ENCODE results near the gene ABHD16A.
"Not testable (repeated sequence)": the region's sequence is repeated elsewhere in the genome, so short reads cannot be mapped to it uniquely, and the experiment has no call there.

The ABHD16A gene

DNA sequence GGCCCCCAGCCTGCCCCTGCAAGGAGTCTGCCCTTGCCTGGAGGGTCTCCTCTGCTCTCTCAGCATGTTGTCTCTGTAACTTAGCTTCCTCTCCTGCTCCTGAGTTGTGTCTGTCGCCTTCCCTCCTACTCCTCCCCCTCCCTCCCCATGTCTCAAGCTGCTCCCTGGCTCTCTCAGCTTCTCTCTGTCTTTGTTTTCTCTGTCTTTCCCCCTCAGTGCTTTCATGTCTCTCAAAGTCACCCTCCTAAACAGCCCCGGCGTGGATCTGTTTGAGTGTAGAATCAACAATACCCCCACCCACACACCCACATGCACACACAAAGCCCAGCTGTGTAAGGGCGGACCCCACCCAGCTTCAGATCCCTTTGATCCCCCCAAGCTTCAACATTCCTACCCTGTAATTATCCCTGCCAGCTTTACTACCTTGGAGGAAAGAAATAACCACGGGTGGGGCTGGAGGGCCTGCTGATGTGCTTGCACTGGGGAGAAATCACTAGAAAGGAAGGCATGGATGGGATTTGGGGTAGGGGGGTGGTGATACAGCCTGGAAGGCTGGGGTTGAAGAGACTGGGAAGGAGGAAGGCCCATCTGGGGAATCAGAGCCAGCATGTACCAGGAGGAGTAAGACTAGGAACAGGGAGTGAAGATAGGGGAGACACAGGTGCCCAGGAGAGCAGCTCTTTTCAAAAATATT lies 11.0 kb upstream of the ABHD16A start:
- in situ Hi-C loops (cut with HindIII; ENCODE audit: low sequenced_read_pairs), result no loop called here
- TF ChIP-seq CTCF (IDR thresholded peaks at IDR 0.05; ENCODE audit: low read depth, low read length, missing control alignments), result no peak
- no peak for DNase-seq (ENCODE audit: low read depth)

GRCh38 chr6:31713465-31713864 lies 10.3 kb upstream of the ABHD16A start:
- in situ Hi-C loops (cut with HindIII; ENCODE audit: low sequenced_read_pairs), result no loop called here
- no peak for TF ChIP-seq CTCF (IDR thresholded peaks at IDR 0.05; ENCODE audit: low read depth, low read length, missing control alignments)
- DNase-seq (ENCODE audit: low read depth), result no peak
- no peak overlapping the region for H3K4me3 ChIP-seq (ENCODE audit: low read depth, low read length)

More for the DNA sequence above, 11.0 kb upstream of the ABHD16A start:
- H3K4me3 ChIP-seq (ENCODE audit: low read depth, low read length), result no peak overlapping the region

DNA sequence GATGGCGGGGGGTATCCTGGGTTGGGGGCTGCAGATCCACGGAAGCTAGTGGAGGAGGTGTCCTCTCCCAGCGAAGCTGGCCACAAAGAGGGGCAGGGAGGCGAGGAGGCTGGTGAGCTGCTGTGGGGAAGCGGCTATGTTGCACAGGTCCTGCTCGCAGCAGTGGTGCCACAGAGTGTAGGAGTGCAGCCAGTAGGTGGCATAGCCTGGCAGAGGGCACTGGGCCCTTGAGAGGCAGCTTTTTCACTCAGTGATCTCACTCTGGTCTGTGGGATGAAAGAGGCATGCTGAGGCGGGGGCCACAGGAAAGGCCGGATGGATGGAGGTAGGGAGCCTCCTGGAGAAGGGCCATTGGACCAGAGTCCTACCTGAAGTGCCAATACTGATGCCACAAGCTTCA lies 9.2 kb upstream of the ABHD16A start:
- H3K4me3 ChIP-seq (ENCODE audit: low read depth, low read length), result no peak overlapping the region
- no peak for TF ChIP-seq CTCF (IDR thresholded peaks at IDR 0.05; ENCODE audit: low read depth, low read length, missing control alignments)
- no peak for DNase-seq (ENCODE audit: low read depth)
- in situ Hi-C loops (cut with HindIII; ENCODE audit: low sequenced_read_pairs), result no loop called here

GRCh38 chr6:31711233-31711632 lies 8.1 kb upstream of the ABHD16A start:
- in situ Hi-C loops (cut with HindIII; ENCODE audit: low sequenced_read_pairs), result no loop called here
- DNase-seq (ENCODE audit: low read depth), result no peak
- no peak overlapping the region for H3K4me3 ChIP-seq (ENCODE audit: low read depth, low read length)
- no peak for TF ChIP-seq CTCF (IDR thresholded peaks at IDR 0.05; ENCODE audit: low read depth, low read length, missing control alignments)

GRCh38 chr6:31710523-31711219 lies 7.5 kb upstream of the ABHD16A start:
- H3K4me3 ChIP-seq (ENCODE audit: low read depth, low read length), result no peak overlapping the region
- DNase-seq (ENCODE audit: low read depth), result no peak
- TF ChIP-seq CTCF (IDR thresholded peaks at IDR 0.05; ENCODE audit: low read depth, low read length, missing control alignments), result no peak
- in situ Hi-C loops (cut with HindIII; ENCODE audit: low sequenced_read_pairs), result no loop called here

DNA sequence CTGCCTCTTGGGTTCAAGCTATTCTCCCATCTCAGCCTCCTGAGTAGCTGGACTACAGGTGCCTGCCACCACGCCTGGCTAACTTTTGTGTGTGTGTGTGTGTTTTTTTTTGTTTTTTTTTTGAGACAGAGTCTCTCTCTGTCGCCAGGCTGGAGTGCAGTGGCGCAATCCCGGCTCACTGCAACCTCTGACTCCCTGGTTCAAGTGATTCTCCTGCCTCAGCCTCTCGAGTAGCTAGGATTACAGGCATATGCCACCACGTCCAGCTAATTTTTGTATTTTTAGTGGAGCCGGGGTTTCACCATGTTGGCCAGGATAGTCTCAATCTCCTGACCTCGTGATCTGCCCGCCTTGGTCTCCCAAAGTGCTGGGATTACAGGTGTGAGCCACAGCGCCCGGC lies 6.0 kb upstream of the ABHD16A start:
- in situ Hi-C loops (cut with HindIII; ENCODE audit: low sequenced_read_pairs); DNase-seq (ENCODE audit: low read depth): not testable (repeated sequence)

DNA sequence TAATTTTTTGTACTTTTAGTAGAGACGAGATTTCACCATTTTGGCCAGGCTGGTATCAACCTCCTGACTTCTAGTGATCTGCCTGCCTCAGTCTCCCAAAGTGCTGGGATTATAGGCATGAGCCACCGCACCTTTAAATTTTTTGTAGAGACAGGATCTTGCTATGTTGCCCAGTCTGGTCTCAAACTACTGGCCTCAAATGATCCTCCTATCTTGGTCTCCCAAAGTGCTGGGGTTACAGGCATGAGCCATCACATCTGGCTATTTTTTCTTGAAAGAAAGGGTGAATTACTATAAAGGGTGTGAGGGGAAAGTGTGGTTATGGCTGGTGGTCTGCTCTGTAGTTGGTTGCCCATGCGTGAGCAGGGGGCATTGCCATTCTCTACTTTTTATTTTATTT lies 5.1 kb upstream of the ABHD16A start:
- in situ Hi-C loops (cut with HindIII; ENCODE audit: low sequenced_read_pairs), result no loop called here
- no peak overlapping the region for H3K4me3 ChIP-seq (ENCODE audit: low read depth, low read length)
- no peak for DNase-seq (ENCODE audit: low read depth)
- TF ChIP-seq CTCF (IDR thresholded peaks at IDR 0.05; ENCODE audit: low read depth, low read length, missing control alignments), result no peak

More for the DNA sequence above, 6.0 kb upstream of the ABHD16A start:
- not testable (repeated sequence) for H3K4me3 ChIP-seq (ENCODE audit: low read depth, low read length)

All from astrocyte of the cerebellum (primary cell).